ENCODE results near the gene PTPRO. TPM values are rescaled to one million over a fixed set of nuclear protein-coding genes. Genes with fewer than 3 reads are reported as not detected.

PTPRO gene
- polyA plus RNA-seq, 1 of the 3 experiments (the other 2 are of a cell fraction) = 1.4 TPM

GRCh38 chr12:15407025-15407424 is 84.7 kb downstream of the PTPRO start:
- Histone ChIP-seq H3K9me3 (no peaks in the 10 kb centered on the region), H3K36me3 (replicated peaks in 1 of 2; ENCODE audit: control insufficient read depth in 1 of 2, insufficient read depth in 2 of 2, low read length in 1 of 2) (no peaks in the 10 kb centered on the region), H3K27ac (ENCODE audit: low read depth in 2 of 2, low read length in 1 of 2) (no peak overlapping the region), H3K9ac (no peak overlapping the region), H3K9me2 (no peaks in the 10 kb centered on the region), H3K4me3 (ENCODE audit: low read depth in 2 of 2, low read length in 1 of 2) (no peak overlapping the region), H3K27me3 (ENCODE audit: insufficient read depth) (no peaks in the 10 kb centered on the region), H4K20me1 (ENCODE audit: insufficient read depth) (no peaks in the 10 kb centered on the region), H2AFZ (ENCODE audit: low read depth) (no peak overlapping the region), H3K4me2 (no peak overlapping the region), H3K4me1 (ENCODE audit: control insufficient read depth in 1 of 2, insufficient read depth in 2 of 2, low read depth in 1 of 2, low read length in 1 of 2) (0 out of 4 replicates have a peak, but pooled peaks cover 0 to 8% of the 10 kb centered on the region in 2 experiments), H3F3A (replicated peaks; ENCODE audit: insufficient read depth) (peaks cover 9% of the 10 kb centered on the region), H3K79me2 (ENCODE audit: insufficient read depth) (no peaks in the 10 kb centered on the region)
- TF ChIP-seq FOXM1 (IDR thresholded peaks at IDR 0.05; ENCODE audit: low read depth) (no peak), MEF2A (IDR thresholded peaks at IDR 0.05; ENCODE audit: borderline replicate concordance, low read depth) (no peak), YY1 (IDR thresholded peaks at IDR 0.05; ENCODE audit: low read depth) (no peak), ELF1 (IDR thresholded peaks at IDR 0.05) (no peak), GABPA (IDR thresholded peaks at IDR 0.05; ENCODE audit: low read depth) (no peak), ZBTB33 (IDR thresholded peaks at IDR 0.05; ENCODE audit: borderline replicate concordance, low read depth) (no peak), SIN3A (IDR thresholded peaks at IDR 0.05; ENCODE audit: borderline replicate concordance, low read depth, low read length) (no peak), RXRA (IDR thresholded peaks at IDR 0.05; ENCODE audit: borderline replicate concordance, low read depth) (no peak), NFIC (IDR thresholded peaks at IDR 0.05; ENCODE audit: borderline replicate concordance) (no peak), USF2 (IDR thresholded peaks at IDR 0.05; ENCODE audit: borderline replicate concordance, low read depth, low read length) (no peak), TAF1 (IDR thresholded peaks at IDR 0.05; ENCODE audit: borderline replicate concordance, low read depth, low read length) (no peak), NRF1 (IDR thresholded peaks at IDR 0.05; ENCODE audit: low read depth, low read length) (no peak), RAD21 (IDR thresholded peaks at IDR 0.05; ENCODE audit: low read length) (no peak), MXI1 (IDR thresholded peaks at IDR 0.05; ENCODE audit: low read depth, low read length) (no peak), CTCF (IDR thresholded peaks at IDR 0.05) (no peak)
- TF ChIP-seq, protein P1, sequence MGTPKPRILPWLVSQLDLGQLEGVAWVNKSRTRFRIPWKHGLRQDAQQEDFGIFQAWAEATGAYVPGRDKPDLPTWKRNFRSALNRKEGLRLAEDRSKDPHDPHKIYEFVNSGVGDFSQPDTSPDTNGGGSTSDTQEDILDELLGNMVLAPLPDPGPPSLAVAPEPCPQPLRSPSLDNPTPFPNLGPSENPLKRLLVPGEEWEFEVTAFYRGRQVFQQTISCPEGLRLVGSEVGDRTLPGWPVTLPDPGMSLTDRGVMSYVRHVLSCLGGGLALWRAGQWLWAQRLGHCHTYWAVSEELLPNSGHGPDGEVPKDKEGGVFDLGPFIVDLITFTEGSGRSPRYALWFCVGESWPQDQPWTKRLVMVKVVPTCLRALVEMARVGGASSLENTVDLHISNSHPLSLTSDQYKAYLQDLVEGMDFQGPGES (IDR thresholded peaks at IDR 0.05; ENCODE audit: low read depth, low read length) = no peak
- TF ChIP-seq, protein P2, sequence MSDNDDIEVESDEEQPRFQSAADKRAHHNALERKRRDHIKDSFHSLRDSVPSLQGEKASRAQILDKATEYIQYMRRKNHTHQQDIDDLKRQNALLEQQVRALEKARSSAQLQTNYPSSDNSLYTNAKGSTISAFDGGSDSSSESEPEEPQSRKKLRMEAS (IDR thresholded peaks at IDR 0.05; ENCODE audit: low read depth) = no peak
- TF ChIP-seq, protein P3, sequence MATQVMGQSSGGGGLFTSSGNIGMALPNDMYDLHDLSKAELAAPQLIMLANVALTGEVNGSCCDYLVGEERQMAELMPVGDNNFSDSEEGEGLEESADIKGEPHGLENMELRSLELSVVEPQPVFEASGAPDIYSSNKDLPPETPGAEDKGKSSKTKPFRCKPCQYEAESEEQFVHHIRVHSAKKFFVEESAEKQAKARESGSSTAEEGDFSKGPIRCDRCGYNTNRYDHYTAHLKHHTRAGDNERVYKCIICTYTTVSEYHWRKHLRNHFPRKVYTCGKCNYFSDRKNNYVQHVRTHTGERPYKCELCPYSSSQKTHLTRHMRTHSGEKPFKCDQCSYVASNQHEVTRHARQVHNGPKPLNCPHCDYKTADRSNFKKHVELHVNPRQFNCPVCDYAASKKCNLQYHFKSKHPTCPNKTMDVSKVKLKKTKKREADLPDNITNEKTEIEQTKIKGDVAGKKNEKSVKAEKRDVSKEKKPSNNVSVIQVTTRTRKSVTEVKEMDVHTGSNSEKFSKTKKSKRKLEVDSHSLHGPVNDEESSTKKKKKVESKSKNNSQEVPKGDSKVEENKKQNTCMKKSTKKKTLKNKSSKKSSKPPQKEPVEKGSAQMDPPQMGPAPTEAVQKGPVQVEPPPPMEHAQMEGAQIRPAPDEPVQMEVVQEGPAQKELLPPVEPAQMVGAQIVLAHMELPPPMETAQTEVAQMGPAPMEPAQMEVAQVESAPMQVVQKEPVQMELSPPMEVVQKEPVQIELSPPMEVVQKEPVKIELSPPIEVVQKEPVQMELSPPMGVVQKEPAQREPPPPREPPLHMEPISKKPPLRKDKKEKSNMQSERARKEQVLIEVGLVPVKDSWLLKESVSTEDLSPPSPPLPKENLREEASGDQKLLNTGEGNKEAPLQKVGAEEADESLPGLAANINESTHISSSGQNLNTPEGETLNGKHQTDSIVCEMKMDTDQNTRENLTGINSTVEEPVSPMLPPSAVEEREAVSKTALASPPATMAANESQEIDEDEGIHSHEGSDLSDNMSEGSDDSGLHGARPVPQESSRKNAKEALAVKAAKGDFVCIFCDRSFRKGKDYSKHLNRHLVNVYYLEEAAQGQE (IDR thresholded peaks at IDR 0.05; ENCODE audit: low read depth, low read length) = no peak
- ChIA-PET POLR2A (no interaction called here), CTCF (no interaction called here)
- DNase-seq = no peak
- 77% methylated on average over 2 of the region's 2 CpGs for WGBS (ENCODE audit: low lambda C conversion rate)

All from SK-N-SH (cell line).